ENCODE results near the gene CTBP2. TPM values are rescaled to one million over a fixed set of nuclear protein-coding genes. Genes with fewer than 3 reads are reported as not detected.
A peak's percentile ranks its signal among the peaks of the same experiment; 100 is the strongest.

CTBP2 gene
- polyA plus RNA-seq, 1 donor (not counting 4 experiments of a cell fraction or from before 2014, with no cell fraction given): 76.0 TPM

DNA sequence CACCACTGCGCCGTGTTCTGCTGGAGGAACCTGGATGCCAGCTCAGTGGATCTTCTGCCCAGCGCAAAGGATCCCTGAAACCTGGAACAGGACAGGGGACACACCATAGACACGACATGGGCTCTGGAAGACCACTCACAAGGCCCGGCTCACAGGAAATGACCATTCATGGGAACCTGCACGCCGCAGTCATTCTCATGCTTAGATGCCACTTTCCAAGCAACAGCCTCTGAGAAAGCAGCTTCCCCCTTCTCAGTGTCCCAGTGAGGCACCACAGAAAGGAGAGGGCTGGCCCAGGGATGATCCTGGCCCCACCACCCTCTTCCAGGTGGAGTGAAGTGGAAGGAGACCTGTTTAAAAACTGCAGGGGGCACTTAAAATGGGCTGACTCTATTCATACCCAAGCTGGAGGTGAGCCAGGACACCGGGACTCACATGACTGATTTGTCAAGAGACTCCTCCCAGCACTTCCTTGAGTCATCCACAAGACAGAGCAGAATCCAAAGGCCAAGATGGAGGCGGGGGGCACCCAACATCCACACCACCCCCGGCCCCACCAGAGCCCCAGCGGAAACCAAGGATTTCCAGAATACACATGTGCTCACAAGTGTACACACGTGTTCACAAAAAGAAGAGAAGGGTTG is 11.2 kb downstream of the CTBP2 start:
- Histone ChIP-seq H4K20me1 (ENCODE audit: control insufficient read depth, extremely low read depth, insufficient read depth, low read length) (peaks cover 15% of the 10 kb centered on the region), H2AFZ (ENCODE audit: control insufficient read depth, low read length) (no peak overlapping the region), H3K79me2 (ENCODE audit: control insufficient read depth, insufficient read depth, low read length) (peaks cover 93% of the 10 kb centered on the region), H3K36me3 (ENCODE audit: control insufficient read depth in 2 of 2, extremely low read depth in 1 of 2, insufficient read depth in 2 of 2, low read length in 2 of 2) (peaks cover 6 to 15% of the 10 kb centered on the region in 2 experiments), H3K27ac (ENCODE audit: control insufficient read depth, insufficient read depth, low read length) (peak overlapping the region; percentile 94), H3K4me1 (ENCODE audit: control insufficient read depth, extremely low read depth, insufficient read depth, low read length) (peaks cover 74% of the 10 kb centered on the region), H3K9me3 (ENCODE audit: control insufficient read depth, low read depth, low read length) (no peaks in the 10 kb centered on the region), H3K27me3 (ENCODE audit: control insufficient read depth, extremely low read depth, insufficient read depth, low read length) (no peaks in the 10 kb centered on the region), H3K4me3 (ENCODE audit: control insufficient read depth in 2 of 3, extremely low read depth in 1 of 3, insufficient read depth in 2 of 3, low read depth in 1 of 3, low read length in 3 of 3) (no peak overlapping the region), H3K4me2 (ENCODE audit: control insufficient read depth, extremely low read depth, insufficient read depth, low read depth, low read length) (peak overlapping the region; percentile 43), H3K9ac (ENCODE audit: control insufficient read depth, extremely low read depth, insufficient read depth, low read length) (peak overlapping the region; percentile 48), H3K9me1 (ENCODE audit: control insufficient read depth, extremely low read depth, insufficient read depth, low read length) (peaks cover 6% of the 10 kb centered on the region)
- peak; percentile 73 for DNase-seq (ENCODE audit: low read depth, low spot score)
- TF ChIP-seq, protein P1, sequence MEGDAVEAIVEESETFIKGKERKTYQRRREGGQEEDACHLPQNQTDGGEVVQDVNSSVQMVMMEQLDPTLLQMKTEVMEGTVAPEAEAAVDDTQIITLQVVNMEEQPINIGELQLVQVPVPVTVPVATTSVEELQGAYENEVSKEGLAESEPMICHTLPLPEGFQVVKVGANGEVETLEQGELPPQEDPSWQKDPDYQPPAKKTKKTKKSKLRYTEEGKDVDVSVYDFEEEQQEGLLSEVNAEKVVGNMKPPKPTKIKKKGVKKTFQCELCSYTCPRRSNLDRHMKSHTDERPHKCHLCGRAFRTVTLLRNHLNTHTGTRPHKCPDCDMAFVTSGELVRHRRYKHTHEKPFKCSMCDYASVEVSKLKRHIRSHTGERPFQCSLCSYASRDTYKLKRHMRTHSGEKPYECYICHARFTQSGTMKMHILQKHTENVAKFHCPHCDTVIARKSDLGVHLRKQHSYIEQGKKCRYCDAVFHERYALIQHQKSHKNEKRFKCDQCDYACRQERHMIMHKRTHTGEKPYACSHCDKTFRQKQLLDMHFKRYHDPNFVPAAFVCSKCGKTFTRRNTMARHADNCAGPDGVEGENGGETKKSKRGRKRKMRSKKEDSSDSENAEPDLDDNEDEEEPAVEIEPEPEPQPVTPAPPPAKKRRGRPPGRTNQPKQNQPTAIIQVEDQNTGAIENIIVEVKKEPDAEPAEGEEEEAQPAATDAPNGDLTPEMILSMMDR (optimal IDR thresholded peaks at IDR 0.05 in 1 of 3, IDR thresholded peaks at IDR 0.05 in 1 of 3, conservative IDR thresholded peaks at IDR 0.05 in 1 of 3; ENCODE audit: extremely low read depth in 1 of 3, insufficient read depth in 2 of 3, low read length in 3 of 3): no peak
- TF ChIP-seq EZH2 (IDR thresholded peaks at IDR 0.05; ENCODE audit: low read length): no peak
- dilution Hi-C loops (cut with MboI; ENCODE audit: extremely low pct_ligation_motif_present, low sequenced_read_pairs): no loop called here
- peak; percentile 72 for FAIRE-seq

DNA sequence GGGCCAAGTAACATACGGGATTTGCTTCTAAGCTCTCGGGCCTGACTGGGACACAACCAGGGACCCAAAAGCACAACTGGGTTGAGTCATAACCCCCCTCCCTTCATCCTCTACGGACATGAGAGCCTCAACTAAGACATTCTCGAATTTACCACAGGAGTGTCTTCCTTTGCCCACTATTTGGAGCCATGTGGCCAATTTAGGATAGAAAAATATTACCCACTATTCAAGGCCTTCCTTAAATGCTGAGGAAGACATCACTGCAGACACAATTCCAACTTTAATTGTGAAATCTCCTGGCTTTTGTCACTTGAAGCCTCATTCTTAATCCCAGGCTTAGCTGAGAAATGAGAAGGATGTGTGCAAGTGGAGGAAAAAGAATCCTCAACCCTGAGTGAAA is 11.8 kb downstream of the CTBP2 start:
- H4K20me1 ChIP-seq (ENCODE audit: control insufficient read depth, extremely low read depth, insufficient read depth, low read length): peaks cover 19% of the 10 kb centered on the region
- DNase-seq (ENCODE audit: low read depth, low spot score): no peak
- no peaks in the 10 kb centered on the region for H3K27me3 ChIP-seq (ENCODE audit: control insufficient read depth, extremely low read depth, insufficient read depth, low read length)
- H2AFZ ChIP-seq (ENCODE audit: control insufficient read depth, low read length): no peak overlapping the region
- peak overlapping the region; percentile 94 for H3K27ac ChIP-seq (ENCODE audit: control insufficient read depth, insufficient read depth, low read length)
- FAIRE-seq: no peak
- H3K79me2 ChIP-seq (ENCODE audit: control insufficient read depth, insufficient read depth, low read length): peaks cover 93% of the 10 kb centered on the region
- H3K9me3 ChIP-seq (ENCODE audit: control insufficient read depth, low read depth, low read length): no peaks in the 10 kb centered on the region
- peak overlapping the region; percentile 34 for H3K4me2 ChIP-seq (ENCODE audit: control insufficient read depth, extremely low read depth, insufficient read depth, low read depth, low read length)
- peaks cover 75% of the 10 kb centered on the region for H3K4me1 ChIP-seq (ENCODE audit: control insufficient read depth, extremely low read depth, insufficient read depth, low read length)
- peak overlapping the region; percentile 79 for H3K9ac ChIP-seq (ENCODE audit: control insufficient read depth, extremely low read depth, insufficient read depth, low read length)
- TF ChIP-seq, protein P1 (optimal IDR thresholded peaks at IDR 0.05 in 1 of 3, IDR thresholded peaks at IDR 0.05 in 1 of 3, conservative IDR thresholded peaks at IDR 0.05 in 1 of 3; ENCODE audit: extremely low read depth in 1 of 3, insufficient read depth in 2 of 3, low read length in 3 of 3): no peak
- no peak for TF ChIP-seq EZH2 (IDR thresholded peaks at IDR 0.05; ENCODE audit: low read length)
- dilution Hi-C loops (cut with MboI; ENCODE audit: extremely low pct_ligation_motif_present, low sequenced_read_pairs): no loop called here
- H3K36me3 ChIP-seq (ENCODE audit: control insufficient read depth in 2 of 2, extremely low read depth in 1 of 2, insufficient read depth in 2 of 2, low read length in 2 of 2): peaks cover 6 to 15% of the 10 kb centered on the region in 2 experiments
- no peak overlapping the region for H3K4me3 ChIP-seq (ENCODE audit: control insufficient read depth in 2 of 3, extremely low read depth in 1 of 3, insufficient read depth in 2 of 3, low read depth in 1 of 3, low read length in 3 of 3)
- H3K9me1 ChIP-seq (ENCODE audit: control insufficient read depth, extremely low read depth, insufficient read depth, low read length): peaks cover 6% of the 10 kb centered on the region

Measured in keratinocyte (primary cell).